GM18502 (cell line): Measurements from ENCODE around the gene C10orf105.

Experiments
- ATAC-seq: cut with Tn5 transposase; IDR thresholded peaks from one replicate; pipeline ENCODE4 v1.9.1; 2021; ENCODE audit warnings: mild to moderate bottlenecking; ENCODE audit not compliant: unreplicated experiment, poor library complexity

Gene C10orf105

GRCh38 chr10:71752391-71753090, 33.0 kb upstream of the C10orf105 start:
- ATAC-seq: no peak

- no peak for ATAC-seq
These were observed 32.1 kb upstream of the C10orf105 start for GRCh38 chr10:71751515-71752224.

GRCh38 chr10:71750986-71751385, 31.4 kb upstream of the C10orf105 start:
- no peak for ATAC-seq

GRCh38 chr10:71750124-71750841, 30.7 kb upstream of the C10orf105 start:
- no peak for ATAC-seq

GRCh38 chr10:71749396-71749795, 29.8 kb upstream of the C10orf105 start:
- no peak for ATAC-seq

GRCh38 chr10:71748671-71749191, 29.2 kb upstream of the C10orf105 start:
- ATAC-seq: peak; percentile 65

- peak; percentile 35 for ATAC-seq
These were observed 28.3 kb upstream of the C10orf105 start for GRCh38 chr10:71747551-71748523.

- no peak for ATAC-seq
These were observed 27.5 kb upstream of the C10orf105 start for GRCh38 chr10:71747039-71747531.

GRCh38 chr10:71746344-71747037, 26.9 kb upstream of the C10orf105 start:
- no peak for ATAC-seq

GRCh38 chr10:71745664-71746250, 26.2 kb upstream of the C10orf105 start:
- ATAC-seq: no peak

- no peak for ATAC-seq
These were observed 25.5 kb upstream of the C10orf105 start for GRCh38 chr10:71744897-71745663.

- ATAC-seq: no peak
These were observed 24.3 kb upstream of the C10orf105 start for GRCh38 chr10:71743866-71744265.

GRCh38 chr10:71743089-71743838, 23.7 kb upstream of the C10orf105 start:
- ATAC-seq: no peak

GRCh38 chr10:71742301-71743088, 22.9 kb upstream of the C10orf105 start:
- ATAC-seq: no peak

GRCh38 chr10:71741671-71742070, 22.1 kb upstream of the C10orf105 start:
- ATAC-seq: no peak

- ATAC-seq: no peak
These were observed 21.5 kb upstream of the C10orf105 start for GRCh38 chr10:71741029-71741428.
